ENCODE measurements around the gene WNT5B. TPM values are rescaled to one million over a fixed set of nuclear protein-coding genes. Genes with fewer than 3 reads are reported as not detected.

WNT5B gene
- total and polyA plus RNA-seq, 3 donors from 2014 or later = 4.6 to 5.8 (median 4.9) TPM

GRCh38 chr12:1581973-1582708, 46.9 kb upstream of the WNT5B start:
- TF ChIP-seq CTCF (IDR thresholded peaks at IDR 0.05) (no peak), POLR2A (IDR thresholded peaks at IDR 0.05) (no peak)
- Histone ChIP-seq H3K36me3 (ENCODE audit: low read depth, missing control alignments) (no peaks in the 10 kb centered on the region), H3K27ac (no peak overlapping the region), H3K4me1 (peaks cover 10% of the 10 kb centered on the region), H3K9me3 (no peaks in the 10 kb centered on the region), H3K27me3 (no peaks in the 10 kb centered on the region), H3K4me3 (no peak overlapping the region)
- intact Hi-C loops (cut with DNase I; ENCODE audit: low total_unique reads) = loop anchor here (10.0 kb wide), 1 partner anchor 467 kb away; no protein-coding TSS in a partner anchor
- WGBS, 2 donors = 86 to 91% methylated on average over 11 of the region's 11 CpGs
- DNase-seq = no peak

GRCh38 chr12:1582709-1583050, 46.4 kb upstream of the WNT5B start:
- no peak for DNase-seq
- Histone ChIP-seq H3K9me3 (no peaks in the 10 kb centered on the region), H3K4me1 (peaks cover 5% of the 10 kb centered on the region), H3K27me3 (no peaks in the 10 kb centered on the region), H3K4me3 (no peak overlapping the region), H3K36me3 (ENCODE audit: low read depth, missing control alignments) (no peaks in the 10 kb centered on the region), H3K27ac (no peak overlapping the region)
- WGBS, 2 donors = 86 to 90% methylated on average over 4 of the region's 4 CpGs
- TF ChIP-seq POLR2A (IDR thresholded peaks at IDR 0.05) (no peak), CTCF (IDR thresholded peaks at IDR 0.05) (no peak)
- intact Hi-C loops (cut with DNase I; ENCODE audit: low total_unique reads) = loop anchor here (10.0 kb wide), 1 partner anchor 468 kb away; no protein-coding TSS in a partner anchor

- TF ChIP-seq CTCF (IDR thresholded peaks at IDR 0.05) = peak; percentile 74 to 84 (median 75)
- TF ChIP-seq POLR2A (IDR thresholded peaks at IDR 0.05) = no peak
- DNase-seq = peak; percentile 78
- Histone ChIP-seq H3K9me3 (no peaks in the 10 kb centered on the region), H3K27ac (no peak overlapping the region), H3K4me1 (peaks cover 3% of the 10 kb centered on the region), H3K27me3 (no peaks in the 10 kb centered on the region), H3K36me3 (ENCODE audit: low read depth, missing control alignments) (no peaks in the 10 kb centered on the region), H3K4me3 (no peak overlapping the region)
- intact Hi-C loops (cut with DNase I; ENCODE audit: low total_unique reads) = loop anchor here (10.0 kb wide), 1 partner anchor 469 kb away; no protein-coding TSS in a partner anchor
- 19 to 26% methylated on average over 6 of the region's 6 CpGs for WGBS, 2 donors
These were observed 45.5 kb upstream of the WNT5B start for GRCh38 chr12:1583421-1584078.

GRCh38 chr12:1584326-1584725, 44.7 kb upstream of the WNT5B start:
- 91 to 96% methylated on average over 4 of the region's 4 CpGs for WGBS, 2 donors
- TF ChIP-seq CTCF (IDR thresholded peaks at IDR 0.05) (no peak), POLR2A (IDR thresholded peaks at IDR 0.05) (no peak)

More at GRCh38 chr12:1584326-1584725, 44.7 kb upstream of the WNT5B start:
- Histone ChIP-seq H3K27me3 (no peaks in the 10 kb centered on the region), H3K4me3 (no peak overlapping the region), H3K9me3 (no peaks in the 10 kb centered on the region), H3K27ac (no peak overlapping the region), H3K4me1 (peaks cover 3% of the 10 kb centered on the region), H3K36me3 (ENCODE audit: low read depth, missing control alignments) (no peaks in the 10 kb centered on the region)
- intact Hi-C loops (cut with DNase I; ENCODE audit: low total_unique reads) = loop anchor here (10.0 kb wide), 1 partner anchor 470 kb away; no protein-coding TSS in a partner anchor
- DNase-seq = no peak
